HPDE6-E6E7 (cell line): Measurements from ENCODE around the gene MFN2.
A peak's percentile ranks its signal among the peaks of the same experiment; 100 is the strongest.
"Not testable (repeated sequence)": the region's sequence is repeated elsewhere in the genome, so short reads cannot be mapped to it uniquely, and the experiment has no call there.

Source experiments
- DNase-seq: peaks from one replicate; pipeline ENCODE4 v3.0.0; 2011; ENCODE audit warnings: missing footprints; ENCODE audit errors: extremely low spot score

The MFN2 gene

GRCh38 chr1:12022036-12022435 lies 41.8 kb downstream of the MFN2 start:
- no peak for DNase-seq

- DNase-seq: no peak
Observed at GRCh38 chr1:12026586-12026985, 46.3 kb downstream of the MFN2 start.

- no peak for DNase-seq
Observed at GRCh38 chr1:12028248-12028647, 48.0 kb downstream of the MFN2 start.

GRCh38 chr1:12028957-12029511 lies 48.8 kb downstream of the MFN2 start:
- no peak for DNase-seq

GRCh38 chr1:12029720-12030339 lies 49.6 kb downstream of the MFN2 start:
- no peak for DNase-seq

GRCh38 chr1:12031039-12031980 lies 51.1 kb downstream of the MFN2 start:
- DNase-seq: peak; percentile 41

- DNase-seq: no peak
Observed at GRCh38 chr1:12032161-12032621, 51.9 kb downstream of the MFN2 start.

- DNase-seq: not testable (repeated sequence)
Observed at GRCh38 chr1:12033441-12033840, 53.2 kb downstream of the MFN2 start.

GRCh38 chr1:12034381-12034801 lies 54.1 kb downstream of the MFN2 start:
- no peak for DNase-seq

- DNase-seq: no peak
Observed at GRCh38 chr1:12035312-12035711, 55.1 kb downstream of the MFN2 start.

GRCh38 chr1:12037486-12038355 lies 57.5 kb downstream of the MFN2 start:
- DNase-seq: no peak

- no peak for DNase-seq
Observed at GRCh38 chr1:12038356-12039163, 58.3 kb downstream of the MFN2 start.

- DNase-seq: no peak
Observed at GRCh38 chr1:12039164-12039525, 58.9 kb downstream of the MFN2 start.

- DNase-seq: not testable (repeated sequence)
Observed at GRCh38 chr1:12039824-12040456, 59.7 kb downstream of the MFN2 start.

- no peak for DNase-seq
Observed at GRCh38 chr1:12040457-12041051, 60.3 kb downstream of the MFN2 start.

- not testable (repeated sequence) for DNase-seq
Observed at GRCh38 chr1:12044187-12044877, 64.1 kb downstream of the MFN2 start.

- no peak for DNase-seq
Observed at GRCh38 chr1:12046749-12047119, 66.5 kb downstream of the MFN2 start.

GRCh38 chr1:12047120-12047876 lies 67.1 kb downstream of the MFN2 start:
- no peak for DNase-seq

GRCh38 chr1:12048372-12048771 lies 68.1 kb downstream of the MFN2 start:
- no peak for DNase-seq
